ENCODE data around the gene RAB36.

DNA sequence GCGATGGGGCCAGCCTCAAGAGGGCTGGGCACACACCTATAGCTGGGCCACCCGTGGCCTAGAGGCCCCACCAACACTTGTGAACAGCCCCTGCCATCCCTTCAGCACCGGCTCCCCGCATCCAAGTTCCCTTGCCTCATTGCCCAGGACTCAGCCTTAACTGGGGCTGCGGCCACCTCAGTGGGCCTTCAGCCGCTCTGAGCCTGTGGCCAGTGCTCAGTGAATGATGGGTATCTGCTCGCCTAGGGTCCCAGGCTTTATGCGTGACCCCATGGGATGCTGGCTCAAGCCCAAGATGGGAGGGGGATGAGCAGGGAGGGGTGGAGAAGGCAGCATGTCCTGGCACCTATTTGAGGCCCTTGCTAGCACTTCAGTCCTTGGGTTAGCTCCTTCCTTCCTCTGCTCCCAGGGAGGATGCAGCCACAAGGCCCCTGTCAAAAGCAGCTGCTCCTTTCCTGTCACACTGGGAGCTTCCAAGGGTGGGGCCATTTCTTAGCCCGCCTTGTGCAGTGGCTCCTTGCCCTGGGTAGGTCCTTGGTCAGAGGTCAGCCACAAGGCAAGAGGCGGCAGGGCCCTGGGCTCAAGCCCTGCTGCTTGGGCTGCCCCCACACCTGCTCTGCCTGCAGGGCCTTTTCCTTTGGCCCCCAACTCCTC lies 43.1 kb upstream of the RAB36 start:
- no peak for TF ChIP-seq CTCF (IDR thresholded peaks at IDR 0.05)
- TF ChIP-seq POLR2A (IDR thresholded peaks at IDR 0.05) = no peak

Data from adrenal gland (tissue), 5 donors.